ENCODE data around the gene GPR148.

DNA sequence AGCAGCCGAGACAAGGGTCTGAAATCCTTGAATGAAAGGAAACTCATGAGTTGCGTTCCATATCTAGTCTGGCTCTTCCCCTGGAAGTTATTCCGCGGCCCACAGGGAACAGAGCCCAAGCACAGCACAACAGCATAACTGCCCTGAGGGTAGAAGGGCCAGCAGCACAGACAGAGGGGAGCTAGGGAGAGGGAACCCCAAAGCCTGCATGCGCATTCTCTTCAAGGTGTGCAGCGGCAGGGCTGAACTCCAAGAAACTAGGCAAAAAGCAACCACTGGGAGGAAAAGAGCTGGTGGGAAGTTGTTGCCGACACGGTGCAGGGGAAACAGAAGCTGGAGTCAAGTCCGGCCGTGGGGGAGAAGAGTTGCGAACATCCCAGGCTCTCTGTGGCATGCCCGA is 11.8 kb downstream of the GPR148 start:
- no peak for TF ChIP-seq EZH2phosphoT487 (IDR thresholded peaks at IDR 0.05; ENCODE audit: insufficient read depth, low read depth)
- no peak for TF ChIP-seq EZH2 (IDR thresholded peaks at IDR 0.05; ENCODE audit: insufficient read depth, poor library complexity, severe bottlenecking)

Measured in GM23248 (cell line).